Dermis blood vessel endothelial cell (primary cell): ENCODE measurements around the gene CCDC127. TPM values are rescaled to one million over a fixed set of nuclear protein-coding genes. Genes with fewer than 3 reads are reported as not detected.

Source experiments
- DNase-seq: peaks from one replicate; pipeline ENCODE4 v3.0.0; 2010
- total RNA-seq: library from RNA; depleted of rRNA; stranded (reverse); fragments of >200 nt; gene quantifications from 2 replicates; pipeline ENCODE4 v1.2.3, GENCODE V29; 2014

Gene CCDC127
- total RNA-seq, 1 donor from 2014 or later, result 5.6 TPM

DNA sequence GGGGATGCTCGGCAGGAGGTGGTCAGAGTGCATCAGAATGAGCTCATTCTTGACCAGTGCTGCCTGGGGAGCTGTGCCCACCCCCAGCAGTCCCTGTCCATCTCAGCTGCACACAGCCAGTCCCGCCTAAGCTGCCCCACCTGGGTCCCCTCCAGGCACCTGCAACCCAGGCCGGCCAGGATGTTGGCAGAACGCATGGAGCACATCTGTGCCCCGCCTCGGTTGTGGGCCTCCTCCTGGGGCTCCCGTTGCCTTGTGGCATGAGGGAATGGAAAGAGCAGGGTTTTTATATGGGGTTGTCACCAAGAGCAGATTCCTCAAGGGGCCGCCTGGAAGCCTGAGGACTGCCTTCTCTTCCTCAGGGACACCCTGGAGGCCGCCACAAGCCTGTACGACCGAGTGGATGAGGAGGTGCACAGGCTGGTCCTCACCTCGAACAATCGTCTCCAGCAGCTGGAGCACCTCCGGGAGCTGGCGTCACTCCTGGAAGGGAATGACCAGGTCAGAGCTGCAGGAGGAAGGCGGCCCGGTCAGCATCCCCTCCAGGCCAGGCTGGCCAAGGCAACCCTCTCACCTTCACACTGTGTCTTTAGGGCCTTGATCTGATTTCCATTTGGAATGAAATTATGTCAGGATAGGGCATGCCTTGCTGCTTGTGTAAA lies 61.4 kb downstream of the CCDC127 start:
- no peak for DNase-seq

DNA sequence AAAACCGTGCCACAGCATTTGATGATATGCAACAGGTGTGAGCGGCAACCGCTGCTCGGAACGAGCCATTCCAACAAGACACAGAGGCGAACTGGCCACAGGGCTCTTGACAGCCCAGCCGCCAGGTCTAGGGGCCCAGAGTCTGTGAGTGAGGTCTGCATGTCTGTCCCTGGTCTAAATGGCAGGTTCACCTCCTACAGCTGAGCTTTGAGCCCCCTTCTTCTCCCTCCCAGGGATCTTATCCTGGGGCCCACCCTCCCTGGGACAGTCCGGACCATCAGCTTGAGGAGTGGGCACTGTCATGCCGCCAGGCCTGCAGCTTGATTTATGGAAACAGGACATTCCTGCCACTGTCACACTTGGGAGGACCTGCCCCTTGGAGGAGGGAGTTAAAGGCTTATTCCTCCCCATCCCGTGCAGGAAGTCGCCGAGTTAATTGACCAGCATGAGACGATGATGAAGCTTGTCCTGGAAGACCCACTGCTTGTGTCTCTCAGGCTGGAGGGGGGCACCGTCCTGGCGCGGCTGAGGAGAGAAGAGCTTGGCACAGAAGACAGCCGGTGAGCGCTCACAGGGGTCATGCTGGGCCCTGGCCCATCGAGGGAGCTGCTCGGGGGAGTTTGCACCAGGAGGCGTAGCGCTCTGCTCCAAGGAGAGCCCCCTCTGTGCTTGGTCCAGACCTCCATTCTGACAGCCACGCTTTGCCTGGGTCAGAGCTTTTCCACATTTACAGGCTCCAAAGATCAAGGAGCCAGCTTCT lies 62.1 kb downstream of the CCDC127 start:
- DNase-seq, result no peak

DNA sequence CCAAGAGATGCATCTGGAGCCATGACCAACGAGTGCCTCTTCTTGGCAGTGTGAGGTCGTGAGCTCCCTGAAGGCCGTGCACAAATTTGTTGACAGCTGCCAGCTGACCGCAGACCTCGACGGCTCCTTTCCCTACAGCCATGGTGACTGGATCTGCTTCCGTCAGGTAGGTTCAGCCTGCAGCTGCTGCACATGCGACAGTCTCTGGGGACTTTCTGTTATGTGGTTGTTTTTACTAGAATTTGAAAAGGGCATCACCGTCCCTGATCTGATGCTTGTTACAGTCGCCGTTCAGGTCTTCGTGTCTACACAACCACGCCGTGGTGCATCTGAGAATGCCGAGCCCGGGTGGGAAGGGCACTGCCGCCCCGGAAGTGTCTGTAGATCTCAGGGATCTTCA lies 63.1 kb downstream of the CCDC127 start:
- DNase-seq, result no peak

DNA sequence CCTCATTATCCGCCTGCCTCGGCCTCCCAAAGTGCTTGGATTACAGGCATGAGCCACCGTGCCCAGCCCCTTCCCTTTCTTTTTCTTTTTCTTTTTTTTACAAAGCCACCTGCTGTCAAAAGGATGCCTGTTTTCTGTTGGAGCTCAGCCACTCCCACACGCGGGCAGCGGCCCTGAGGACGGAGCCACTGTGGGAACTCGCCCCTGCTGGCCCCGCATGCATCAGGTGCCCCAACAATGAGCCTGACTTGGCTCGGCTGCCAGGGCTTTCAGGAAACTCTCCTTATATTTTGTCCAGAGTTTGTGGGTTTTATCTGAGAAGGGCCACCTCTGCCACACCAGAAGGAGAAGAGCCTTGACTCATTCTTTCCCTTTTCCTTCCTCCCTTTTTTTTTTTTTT lies 63.7 kb downstream of the CCDC127 start:
- DNase-seq, result peak; percentile 48

DNA sequence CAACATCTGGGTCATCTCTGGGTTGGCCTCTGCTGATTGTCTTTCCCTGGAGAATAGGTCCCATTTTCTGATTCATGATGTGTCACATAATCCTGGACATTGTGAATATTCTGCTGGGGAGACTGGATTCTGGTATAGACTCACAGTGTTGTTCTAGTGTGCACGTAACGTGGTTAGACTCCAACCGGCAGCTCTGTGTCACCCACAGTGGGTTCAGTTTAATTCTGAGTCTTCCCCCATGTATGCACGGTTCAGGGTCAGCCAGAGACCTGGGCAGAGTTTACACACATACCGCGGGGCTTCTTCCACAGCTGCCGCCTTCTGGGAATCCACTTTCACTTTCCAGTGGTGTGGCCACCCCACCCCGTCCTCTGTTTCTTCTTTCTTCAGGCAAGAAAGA lies 64.7 kb downstream of the CCDC127 start:
- no peak for DNase-seq

DNA sequence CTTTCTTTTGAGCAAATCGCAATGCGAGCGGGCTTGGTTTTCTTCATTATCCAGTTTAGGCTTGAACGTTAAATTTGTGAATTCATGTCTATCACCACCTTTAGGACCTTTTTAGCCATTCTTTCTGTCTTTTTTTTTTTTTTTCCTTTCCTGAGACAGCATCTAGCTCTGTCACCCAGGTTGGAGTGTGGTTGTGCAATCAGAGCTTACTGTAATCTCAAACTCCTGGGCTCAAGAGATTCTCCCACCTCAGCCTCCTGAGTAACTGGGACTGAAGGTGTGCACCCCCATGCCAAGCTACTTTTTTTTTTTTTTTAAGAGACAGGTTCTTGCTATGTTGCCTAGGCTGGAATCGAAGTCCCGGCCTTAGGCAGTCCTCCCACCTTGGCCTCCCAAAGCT lies 65.9 kb downstream of the CCDC127 start:
- DNase-seq, result no peak

DNA sequence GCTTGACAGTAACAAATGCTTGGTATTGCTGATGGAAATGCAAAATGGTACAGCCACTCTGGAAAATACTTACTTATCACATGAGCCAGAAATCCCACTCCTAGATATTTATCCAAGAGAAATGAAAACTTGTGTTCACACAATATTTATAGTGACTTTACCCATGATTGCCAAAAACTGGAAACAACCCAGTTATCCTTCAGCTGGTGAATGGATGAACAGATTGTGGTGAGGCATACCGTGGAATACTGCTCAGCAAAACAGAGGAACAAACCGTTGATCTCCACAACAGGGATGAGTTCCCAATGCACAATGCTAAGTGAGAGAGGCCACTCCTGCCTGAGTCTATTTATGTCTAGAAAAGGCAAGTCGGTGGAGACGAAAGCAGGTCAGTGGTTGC lies 67.2 kb downstream of the CCDC127 start:
- no peak for DNase-seq

DNA sequence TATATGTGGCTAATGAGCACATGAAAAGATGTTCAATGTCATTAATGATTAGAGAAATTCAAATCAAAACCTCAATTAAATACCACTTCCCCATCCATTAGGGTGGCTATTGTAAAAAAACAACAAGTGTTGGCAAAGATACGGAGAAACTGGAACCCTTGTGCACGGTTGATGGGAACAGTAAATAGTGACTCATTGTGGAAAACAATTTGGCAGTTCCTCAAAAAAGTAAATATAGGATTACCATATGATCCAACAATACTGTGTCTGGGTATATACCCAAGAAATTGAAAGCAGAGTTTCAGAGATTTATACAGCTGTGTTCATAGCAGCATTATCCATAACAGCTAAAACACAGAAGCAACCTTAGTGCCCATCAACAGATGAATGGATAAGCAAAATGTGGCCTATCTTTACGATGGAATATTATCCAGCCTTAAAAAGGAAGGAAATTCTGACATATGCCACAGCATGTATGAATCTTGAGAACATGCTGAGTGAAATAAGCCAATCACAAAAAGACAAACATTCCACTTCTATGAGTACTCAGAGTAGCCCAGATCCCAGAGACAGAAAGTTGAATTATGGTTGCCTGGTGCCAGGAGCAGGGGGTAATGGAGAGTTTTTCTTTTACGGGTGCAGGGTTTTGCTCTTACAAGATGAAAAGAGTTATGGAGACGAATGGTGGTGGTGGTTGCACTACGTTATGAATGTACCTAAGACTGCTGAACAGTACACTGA lies 68.0 kb downstream of the CCDC127 start:
- peak; percentile 25 for DNase-seq

DNA sequence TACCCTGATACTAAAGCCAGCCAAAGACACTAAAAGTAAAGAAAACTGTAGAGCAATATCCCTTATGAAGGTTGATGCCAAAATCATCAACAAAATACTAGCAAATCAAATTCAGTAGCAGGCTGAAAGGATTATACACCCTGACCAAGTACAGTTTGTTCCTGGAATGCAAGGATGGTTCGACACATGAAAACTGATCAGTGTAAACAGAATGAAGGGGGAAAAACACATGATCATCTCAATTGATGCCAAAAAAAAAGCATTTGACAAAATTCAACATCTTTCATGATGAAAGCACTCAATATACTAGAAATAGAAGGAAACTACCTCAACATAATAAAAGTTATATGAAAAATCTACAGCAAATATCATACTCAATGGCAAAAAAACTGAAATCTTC lies 70.2 kb downstream of the CCDC127 start:
- no peak for DNase-seq

Other genes starting within 250 kb of the CCDC127 start
- not detected in 2 replicates for gene PLEKHG4B, start 126.0 kb downstream of the CCDC127 start, total RNA-seq
- not detected in 2 replicates for gene LRRC14B, start 26.7 kb downstream of the CCDC127 start, total RNA-seq
- 123 and 196 TPM in 2 replicates for gene SDHA, start 167 bp upstream of the CCDC127 start, total RNA-seq
- 98.2 and 131 TPM in 2 replicates for gene PDCD6, start 53.5 kb upstream of the CCDC127 start, total RNA-seq
- gene AHRR, start 103.6 kb upstream of the CCDC127 start, total RNA-seq, result 7.4 and 13.4 TPM in 2 replicates
- 44.3 and 52.1 TPM in 2 replicates for gene EXOC3, start 225.0 kb upstream of the CCDC127 start, total RNA-seq